GM10266 (cell line): Measurements from ENCODE around the gene TMCO5A.

Experiments
- DNase-seq: peaks from one replicate; pipeline ENCODE4 v3.0.0; 2012; ENCODE audit errors: extremely low spot score
- CTCF ChIP-seq: IDR thresholded peaks from 2 replicates; pipeline ENCODE4 v1.5.1; 2012; ENCODE audit warnings: mild to moderate bottlenecking, low read depth; ENCODE audit not compliant: control insufficient read depth, insufficient read depth; ENCODE audit errors: missing control alignments

Gene TMCO5A

GRCh38 chr15:37934340-37934739 is at the start of gene TMCO5A:
Gene TMCO5A, plus strand, starts transcription at chr15:37934640. Its CDS starts 1,684 bp downstream, at chr15:37936324.
- TF ChIP-seq CTCF = no peak
- no peak for DNase-seq

- DNase-seq = no peak
- TF ChIP-seq CTCF = no peak
Measured at GRCh38 chr15:37885651-37886050, 48.8 kb upstream of the TMCO5A start.

GRCh38 chr15:37888356-37888755 is 46.1 kb upstream of the TMCO5A start:
- no peak for TF ChIP-seq CTCF
- DNase-seq = no peak

GRCh38 chr15:37891766-37892368 is 42.6 kb upstream of the TMCO5A start:
- peak; percentile 21 for DNase-seq

GRCh38 chr15:37893309-37893708 is 41.1 kb upstream of the TMCO5A start:
- no peak for DNase-seq
- TF ChIP-seq CTCF = no peak

More at GRCh38 chr15:37891766-37892368, 42.6 kb upstream of the TMCO5A start:
- peak; percentile 74 for TF ChIP-seq CTCF

GRCh38 chr15:37898362-37898761 is 36.1 kb upstream of the TMCO5A start:
- DNase-seq = no peak
- TF ChIP-seq CTCF = no peak

- no peak for DNase-seq
- no peak for TF ChIP-seq CTCF
Measured at GRCh38 chr15:37900326-37901221, 33.9 kb upstream of the TMCO5A start.
